ENCODE measurements around the gene RFPL4A.

RFPL4A gene

GRCh38 chr19:55809381-55810058 is 50.6 kb downstream of the RFPL4A start:
- Histone ChIP-seq H3K9me3 (ENCODE audit: control insufficient read depth in 1 of 2, low read length in 2 of 2) (peaks cover 0 to 6% of the 10 kb centered on the region in 2 donors), H3K27me3 (ENCODE audit: low read depth, low read length) (no peaks in the 10 kb centered on the region), H3K36me3 (ENCODE audit: control insufficient read depth in 1 of 2, insufficient read depth in 2 of 2, low read length in 2 of 2) (no peaks in the 10 kb centered on the region), H3K27ac (ENCODE audit: low read length) (no peak overlapping the region), H3K4me1 (ENCODE audit: control insufficient read depth in 1 of 2, insufficient read depth in 2 of 2, low read length in 2 of 2) (no peaks in the 10 kb centered on the region), H3K4me3 (ENCODE audit: low read depth in 1 of 2, low read length in 2 of 2) (no peak overlapping the region)

- no peak overlapping the region for H3K4me3 ChIP-seq (ENCODE audit: low read depth in 1 of 2, low read length in 2 of 2)
- H3K36me3 ChIP-seq (ENCODE audit: control insufficient read depth in 1 of 2, insufficient read depth in 2 of 2, low read length in 2 of 2), result no peaks in the 10 kb centered on the region
- H3K27me3 ChIP-seq (ENCODE audit: low read depth, low read length), result no peaks in the 10 kb centered on the region
These were observed 52.4 kb downstream of the RFPL4A start for GRCh38 chr19:55811340-55811739.

GRCh38 chr19:55812449-55812848 is 53.6 kb downstream of the RFPL4A start:
- Histone ChIP-seq H3K4me3 (ENCODE audit: low read depth in 1 of 2, low read length in 2 of 2) (no peak overlapping the region), H3K27ac (ENCODE audit: low read length) (no peak overlapping the region), H3K9me3 (ENCODE audit: control insufficient read depth in 1 of 2, low read length in 2 of 2) (peaks cover 0 to 1% of the 10 kb centered on the region in 2 donors), H3K36me3 (ENCODE audit: control insufficient read depth in 1 of 2, insufficient read depth in 2 of 2, low read length in 2 of 2) (no peaks in the 10 kb centered on the region), H3K27me3 (ENCODE audit: low read depth, low read length) (no peaks in the 10 kb centered on the region), H3K4me1 (ENCODE audit: control insufficient read depth in 1 of 2, insufficient read depth in 2 of 2, low read length in 2 of 2) (no peaks in the 10 kb centered on the region)

More at GRCh38 chr19:55811340-55811739, 52.4 kb downstream of the RFPL4A start:
- peaks cover 0 to 3% of the 10 kb centered on the region in 2 donors for H3K9me3 ChIP-seq (ENCODE audit: control insufficient read depth in 1 of 2, low read length in 2 of 2)
- no peaks in the 10 kb centered on the region for H3K4me1 ChIP-seq (ENCODE audit: control insufficient read depth in 1 of 2, insufficient read depth in 2 of 2, low read length in 2 of 2)
- no peak overlapping the region for H3K27ac ChIP-seq (ENCODE audit: low read length)

Measured in muscle layer of duodenum (tissue), 2 donors.